PFSK-1 (cell line): Measurements from ENCODE around the gene PXDN.

Experiments used
- FOXP2 ChIP-seq: optimal IDR thresholded peaks from 2 replicates; pipeline ENCODE3; 2011; ENCODE audit warnings: borderline replicate concordance, control low read depth, inconsistent platforms; ENCODE audit not compliant: insufficient read depth; ENCODE audit errors: extremely low read length, extremely low read depth
- POLR2AphosphoS5 ChIP-seq: IDR thresholded peaks from 2 replicates; pipeline ENCODE4 v1.6.1; 2012; ENCODE audit warnings: low read depth, mild to moderate bottlenecking, control low read depth, low read length, moderate library complexity
- SIN3A ChIP-seq: IDR thresholded peaks from 2 replicates; pipeline ENCODE4 v1.6.1; 2012; ENCODE audit warnings: mild to moderate bottlenecking, low read length, moderate library complexity, borderline replicate concordance; ENCODE audit not compliant: insufficient read depth
- TAF1 ChIP-seq: IDR thresholded peaks from 2 replicates; pipeline ENCODE4 v1.6.1; 2012; ENCODE audit warnings: low read length, control low read depth, borderline replicate concordance; ENCODE audit not compliant: insufficient read depth
- TF ChIP-seq, protein P1 (sequence below), 2 experiments: IDR thresholded peaks; 2 replicates each; pipeline versions ENCODE4 v1.6.1 to v1.8.0; 2011 to 2012; ENCODE audit warnings: low read depth in 2 of 2, low read length in 2 of 2, control low read depth in 1 of 2, inconsistent platforms in 1 of 2, mild to moderate bottlenecking in 1 of 2, moderate library complexity in 1 of 2; ENCODE audit not compliant: insufficient read depth in 1 of 2

PXDN gene

DNA sequence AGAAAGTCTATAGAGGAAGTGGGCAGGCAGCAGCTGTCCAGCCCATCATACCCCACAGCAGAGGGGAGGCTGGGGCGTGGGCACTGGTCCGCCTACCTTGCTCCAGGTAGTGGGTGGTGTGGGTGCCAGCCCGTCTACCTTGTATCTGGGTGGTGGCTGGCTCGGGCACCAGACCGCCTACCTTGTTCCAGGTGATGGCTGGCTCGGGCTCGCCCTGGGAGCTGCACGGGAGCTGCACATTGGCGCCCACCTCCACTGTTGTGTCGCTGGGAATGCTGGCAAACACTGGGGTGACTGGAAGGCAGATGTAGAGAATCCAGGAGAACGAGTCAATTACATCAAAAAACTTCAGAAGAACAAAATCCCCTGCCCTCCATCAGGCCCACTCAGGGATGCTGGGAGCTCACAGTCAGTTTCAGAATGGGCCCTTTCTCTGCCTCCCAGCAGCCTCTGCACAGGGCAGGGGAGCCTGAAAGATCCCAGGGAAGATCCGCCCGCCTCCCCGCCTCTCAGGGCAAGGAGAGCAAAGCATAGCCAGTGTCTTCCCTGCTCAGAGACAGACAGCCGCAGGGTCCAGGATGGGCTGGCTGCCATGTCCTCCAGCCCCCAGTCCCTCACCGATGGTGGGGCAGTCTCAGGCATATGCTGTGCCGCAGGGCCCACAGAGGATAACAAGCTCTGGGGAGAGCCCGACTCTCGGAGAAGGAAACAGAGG, 82.3 kb downstream of the PXDN start:
- TF ChIP-seq, protein P1, sequence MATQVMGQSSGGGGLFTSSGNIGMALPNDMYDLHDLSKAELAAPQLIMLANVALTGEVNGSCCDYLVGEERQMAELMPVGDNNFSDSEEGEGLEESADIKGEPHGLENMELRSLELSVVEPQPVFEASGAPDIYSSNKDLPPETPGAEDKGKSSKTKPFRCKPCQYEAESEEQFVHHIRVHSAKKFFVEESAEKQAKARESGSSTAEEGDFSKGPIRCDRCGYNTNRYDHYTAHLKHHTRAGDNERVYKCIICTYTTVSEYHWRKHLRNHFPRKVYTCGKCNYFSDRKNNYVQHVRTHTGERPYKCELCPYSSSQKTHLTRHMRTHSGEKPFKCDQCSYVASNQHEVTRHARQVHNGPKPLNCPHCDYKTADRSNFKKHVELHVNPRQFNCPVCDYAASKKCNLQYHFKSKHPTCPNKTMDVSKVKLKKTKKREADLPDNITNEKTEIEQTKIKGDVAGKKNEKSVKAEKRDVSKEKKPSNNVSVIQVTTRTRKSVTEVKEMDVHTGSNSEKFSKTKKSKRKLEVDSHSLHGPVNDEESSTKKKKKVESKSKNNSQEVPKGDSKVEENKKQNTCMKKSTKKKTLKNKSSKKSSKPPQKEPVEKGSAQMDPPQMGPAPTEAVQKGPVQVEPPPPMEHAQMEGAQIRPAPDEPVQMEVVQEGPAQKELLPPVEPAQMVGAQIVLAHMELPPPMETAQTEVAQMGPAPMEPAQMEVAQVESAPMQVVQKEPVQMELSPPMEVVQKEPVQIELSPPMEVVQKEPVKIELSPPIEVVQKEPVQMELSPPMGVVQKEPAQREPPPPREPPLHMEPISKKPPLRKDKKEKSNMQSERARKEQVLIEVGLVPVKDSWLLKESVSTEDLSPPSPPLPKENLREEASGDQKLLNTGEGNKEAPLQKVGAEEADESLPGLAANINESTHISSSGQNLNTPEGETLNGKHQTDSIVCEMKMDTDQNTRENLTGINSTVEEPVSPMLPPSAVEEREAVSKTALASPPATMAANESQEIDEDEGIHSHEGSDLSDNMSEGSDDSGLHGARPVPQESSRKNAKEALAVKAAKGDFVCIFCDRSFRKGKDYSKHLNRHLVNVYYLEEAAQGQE (IDR thresholded peaks at IDR 0.05; ENCODE audit: insufficient read depth in 1 of 2, low read depth in 2 of 2, low read length in 2 of 2) = no peak
- TF ChIP-seq POLR2AphosphoS5 = no peak; the same call in 1 of the 2 replicates
- TF ChIP-seq TAF1 = no peak
- TF ChIP-seq SIN3A = no peak
- TF ChIP-seq FOXP2 = no peak

DNA sequence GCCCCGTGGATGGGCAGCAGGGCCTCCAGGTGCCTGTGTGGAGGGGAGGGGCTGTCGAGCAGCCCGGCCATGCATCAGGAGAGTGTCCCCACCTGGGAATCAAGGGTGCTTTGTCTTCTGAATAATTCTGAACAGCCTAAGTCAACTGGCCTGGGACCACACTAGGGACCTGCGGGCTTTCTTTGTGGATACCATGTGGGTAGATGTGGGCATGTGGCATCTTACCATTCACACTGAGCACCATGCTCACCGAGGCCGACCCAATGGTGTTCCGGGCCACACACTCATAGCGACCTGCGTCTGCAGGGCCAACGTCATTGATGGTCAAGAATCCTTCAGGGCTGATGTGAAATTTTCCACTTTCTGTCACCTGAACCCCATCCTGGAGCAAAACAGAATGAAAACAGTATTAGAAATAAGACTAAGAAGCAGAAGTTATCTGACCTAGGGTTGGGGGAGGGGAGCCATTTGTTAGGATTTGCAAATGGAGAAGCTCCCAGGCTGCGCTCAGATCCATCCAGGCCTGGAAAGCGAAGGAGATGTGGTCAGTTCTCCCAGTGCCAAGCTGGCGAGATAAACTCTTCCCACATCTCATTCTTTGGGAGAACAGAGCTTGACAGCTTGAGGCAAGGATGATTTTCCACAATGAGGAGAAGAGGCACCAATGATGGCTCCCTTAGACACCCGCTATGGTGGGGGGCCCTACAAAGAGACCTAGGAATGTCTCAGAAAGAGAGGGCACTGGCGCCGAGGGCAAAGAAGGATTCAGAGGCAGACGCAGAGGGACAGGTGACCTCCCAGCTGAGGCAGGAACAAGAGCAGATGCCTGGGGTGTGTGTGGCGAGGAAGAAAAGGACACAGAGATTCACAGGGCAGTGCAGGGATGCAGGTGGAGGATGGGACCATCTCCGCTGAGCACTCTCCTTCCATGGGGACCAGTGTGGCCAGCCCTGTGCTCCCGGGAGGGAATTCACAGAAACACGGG, 83.4 kb downstream of the PXDN start:
- no peak for TF ChIP-seq TAF1
- no peak for TF ChIP-seq FOXP2
- TF ChIP-seq, protein P1 (IDR thresholded peaks at IDR 0.05; ENCODE audit: insufficient read depth in 1 of 2, low read depth in 2 of 2, low read length in 2 of 2) = no peak
- TF ChIP-seq SIN3A = no peak
- TF ChIP-seq POLR2AphosphoS5 = no peak; the same call in 1 of the 2 replicates

DNA sequence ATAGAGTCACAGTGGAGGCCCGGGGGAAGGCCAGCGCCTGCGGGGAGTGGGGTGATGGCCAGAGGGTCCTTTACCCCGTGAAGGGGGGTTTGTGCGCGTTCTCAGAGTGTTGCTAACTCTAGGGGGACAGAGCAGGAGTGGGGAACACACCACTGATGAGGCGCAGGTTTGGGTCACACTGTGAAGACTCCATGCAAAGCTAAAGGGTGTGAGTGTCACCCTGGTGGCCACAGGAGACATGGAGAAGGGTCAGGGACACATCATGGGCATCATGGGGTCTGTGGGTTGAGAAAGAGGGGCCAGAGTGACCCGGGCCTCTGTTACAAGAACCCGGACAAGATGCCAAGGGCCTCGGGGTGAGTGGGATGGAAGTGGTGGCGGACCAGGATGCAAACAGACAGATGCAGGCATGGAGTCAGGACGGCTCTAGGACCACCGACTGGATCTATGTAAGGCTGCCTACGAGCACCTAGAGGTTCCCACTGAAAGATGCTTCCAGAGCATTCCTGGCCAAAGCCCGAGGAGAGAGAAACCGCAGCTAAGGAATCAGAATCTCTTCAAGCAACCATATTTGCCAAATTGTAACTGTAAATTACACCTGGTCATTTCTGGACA, 84.3 kb downstream of the PXDN start:
- TF ChIP-seq POLR2AphosphoS5 = no peak; the same call in 1 of the 2 replicates
- TF ChIP-seq, protein P1 (IDR thresholded peaks at IDR 0.05; ENCODE audit: insufficient read depth in 1 of 2, low read depth in 2 of 2, low read length in 2 of 2) = no peak
- TF ChIP-seq TAF1 = no peak
- TF ChIP-seq SIN3A = no peak
- no peak for TF ChIP-seq FOXP2

DNA sequence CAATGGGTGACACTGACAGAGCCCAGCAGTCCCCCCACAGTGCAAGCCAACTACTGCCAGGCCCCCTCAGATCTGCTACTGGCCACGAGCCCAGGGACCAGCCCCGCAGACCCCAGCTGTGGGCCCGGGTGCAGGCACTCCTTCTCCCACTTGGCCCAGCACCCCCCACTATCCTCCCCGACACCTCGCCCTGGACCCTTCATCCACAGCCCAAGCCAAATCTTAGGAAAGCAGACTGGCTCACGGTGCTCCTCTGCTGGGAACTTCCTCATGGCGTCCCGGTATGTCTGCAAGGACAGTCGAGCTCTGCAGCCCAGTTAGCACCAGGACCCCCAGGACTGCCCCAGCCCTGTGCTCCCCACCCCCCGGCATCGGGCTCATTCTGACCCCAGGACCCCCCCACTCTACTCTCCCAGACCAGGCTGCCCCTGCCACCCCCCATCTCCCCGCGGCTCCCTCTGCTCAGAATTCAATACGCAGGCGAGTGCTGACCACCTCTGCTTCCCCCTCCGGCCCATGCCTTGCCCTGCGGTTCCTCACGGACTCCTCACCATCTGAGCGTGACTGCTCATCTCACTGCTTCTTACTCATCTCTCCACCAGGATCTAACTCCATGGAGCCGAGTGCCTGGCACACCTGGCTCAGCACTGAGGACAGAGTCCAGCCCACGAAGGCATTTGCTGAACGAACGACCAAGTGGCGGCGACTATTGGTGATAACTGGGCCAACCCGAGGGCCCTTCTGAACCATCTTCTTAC, 85.7 kb downstream of the PXDN start:
- TF ChIP-seq TAF1 = no peak
- no peak for TF ChIP-seq FOXP2
- TF ChIP-seq POLR2AphosphoS5 = no peak
- no peak for TF ChIP-seq SIN3A
- TF ChIP-seq, protein P1 (IDR thresholded peaks at IDR 0.05; ENCODE audit: insufficient read depth in 1 of 2, low read depth in 2 of 2, low read length in 2 of 2) = no peak
